Gastroesophageal sphincter (tissue), 4 donors: ENCODE results near the gene NTS. TPM values are rescaled to one million over a fixed set of nuclear protein-coding genes. Genes with fewer than 3 reads are reported as not detected.

Experiments used
- ATAC-seq: fragments of 150-250 bp; one replicate; pipeline ENCODE4 v1.9.1; 2016; ENCODE audit warnings: mild to moderate bottlenecking, moderate library complexity
- H3K27ac ChIP-seq, 4 donors: fragments of 200-600 bp; sonication (generic) in 3 of 4; 1 replicate in 3 of 4; 2 replicates in 1 of 4; pipeline ENCODE4 v1.5.1; 2016 to 2019
- H3K27me3 ChIP-seq: fragments of 200-600 bp; sonication (generic); one replicate; pipeline ENCODE4 v1.5.1; 2019
- H3K36me3 ChIP-seq, 2 donors: fragments of 200-600 bp; sonication (generic); one replicate each; pipeline ENCODE4 v1.5.1; 2019; ENCODE audit warnings: control low read depth in 1 of 2
- H3K4me1 ChIP-seq, 3 donors: fragments of 200-600 bp; sonication (generic); 1 replicate in 2 of 3; 2 replicates in 1 of 3; pipeline ENCODE4 v1.5.1; 2016 to 2019; ENCODE audit warnings: control low read depth in 2 of 3
- H3K4me3 ChIP-seq, 2 donors: fragments of 200-600 bp; sonication (generic); one replicate each; pipeline ENCODE4 v1.5.1; 2019; ENCODE audit warnings: mild to moderate bottlenecking in 1 of 2, moderate library complexity in 1 of 2
- H3K9me3 ChIP-seq, 3 donors: fragments of 200-600 bp; sonication (generic); one replicate each; pipeline ENCODE4 v1.5.1; 2017 to 2019; ENCODE audit warnings: control low read depth in 2 of 3
- CTCF ChIP-seq, 4 experiments: fragments of 200-600 bp in 2 of 4; fragments of 450-650 bp in 2 of 4; sonication (generic) in 1 of 4; IDR thresholded peaks; one replicate each; pipeline ENCODE4 v1.5.1; 2017 to 2019; ENCODE audit warnings: antibody characterized with exemption in 4 of 4, mild to moderate bottlenecking in 2 of 4, moderate library complexity in 2 of 4
- EP300 ChIP-seq: sonication (generic); formaldehyde crosslinking; IDR thresholded peaks from one replicate; pipeline ENCODE4 v1.6.1; 2017; ENCODE audit warnings: antibody characterized with exemption, mild to moderate bottlenecking
- POLR2A ChIP-seq, 2 donors: fragments of 450-650 bp; IDR thresholded peaks; one replicate each; pipeline ENCODE4 v1.6.1; 2017; ENCODE audit warnings: antibody characterized with exemption in 2 of 2, mild to moderate bottlenecking in 2 of 2, moderate library complexity in 1 of 2
- POLR2AphosphoS5 ChIP-seq: sonication (generic); formaldehyde crosslinking; IDR thresholded peaks from one replicate; pipeline ENCODE4 v1.6.1; 2017; ENCODE audit warnings: antibody characterized with exemption
- WGBS, 2 donors: methylation state at CpG; one replicate each; pipeline ENCODE4 v1.1.5; 2018; ENCODE audit warnings: low coverage in 1 of 2; 5-methylcytosine and 5-hydroxymethylcytosine counted together
- total RNA-seq, 4 donors: library from RNA; depleted of rRNA; stranded (reverse); fragments of >200 nt; gene quantifications; one replicate each; pipeline ENCODE4 v1.1.0, GENCODE V29; 2016

The NTS gene
- total RNA-seq, 4 donors from 2014 or later: 0.40 to 0.66 (median 0.47) TPM; not detected in 1

GRCh38 chr12:85843606-85844310 lies 30.3 kb upstream of the NTS start:
- 100% methylated on average over 1 of the region's 17 CpGs; no CpG with 5 or more reads in 1 of the 2 donors for WGBS, 2 donors

GRCh38 chr12:85849344-85849743 lies 24.8 kb upstream of the NTS start:
- no peak for TF ChIP-seq CTCF (IDR thresholded peaks at IDR 0.05)
- no peak for TF ChIP-seq EP300
- no peak for TF ChIP-seq POLR2A (IDR thresholded peaks at IDR 0.05)
- TF ChIP-seq POLR2AphosphoS5: no peak
- Histone ChIP-seq H3K27me3 (no peaks in the 10 kb centered on the region), H3K4me1 (no peaks in the 10 kb centered on the region), H3K36me3 (no peaks in the 10 kb centered on the region), H3K9me3 (no peaks in the 10 kb centered on the region), H3K27ac (no peak overlapping the region), H3K4me3 (no peak overlapping the region)
- ATAC-seq: no peak
- 31 to 75% methylated on average over 3 of the region's 3 CpGs for WGBS, 2 donors

More at GRCh38 chr12:85843606-85844310, 30.3 kb upstream of the NTS start:
- no peaks in the 10 kb centered on the region for H3K36me3 ChIP-seq
- no peaks in the 10 kb centered on the region for H3K4me1 ChIP-seq
- H3K27me3 ChIP-seq: peaks cover 3% of the 10 kb centered on the region
- TF ChIP-seq CTCF (IDR thresholded peaks at IDR 0.05): no peak
- no peak for TF ChIP-seq POLR2A (IDR thresholded peaks at IDR 0.05)
- TF ChIP-seq EP300: no peak
- TF ChIP-seq POLR2AphosphoS5: no peak
- no peak overlapping the region for H3K4me3 ChIP-seq
- H3K9me3 ChIP-seq: no peaks in the 10 kb centered on the region
- H3K27ac ChIP-seq: no peak overlapping the region
- no peak for ATAC-seq

- ATAC-seq: no peak
- 88% methylated on average over 3 of the region's 6 CpGs; no CpG with 5 or more reads in 1 of the 2 donors for WGBS, 2 donors
- Histone ChIP-seq H3K27ac (no peak overlapping the region), H3K4me3 (no peak overlapping the region), H3K36me3 (no peaks in the 10 kb centered on the region), H3K27me3 (no peaks in the 10 kb centered on the region), H3K9me3 (no peaks in the 10 kb centered on the region), H3K4me1 (no peaks in the 10 kb centered on the region)
- TF ChIP-seq POLR2A (IDR thresholded peaks at IDR 0.05): no peak
- no peak for TF ChIP-seq EP300
- TF ChIP-seq POLR2AphosphoS5: no peak
- no peak for TF ChIP-seq CTCF (IDR thresholded peaks at IDR 0.05)
Observed at GRCh38 chr12:85855305-85855704, 18.8 kb upstream of the NTS start.

GRCh38 chr12:85856966-85857365 lies 17.1 kb upstream of the NTS start:
- no peak overlapping the region for H3K4me3 ChIP-seq
- no peaks in the 10 kb centered on the region for H3K9me3 ChIP-seq
- no peaks in the 10 kb centered on the region for H3K27me3 ChIP-seq
- H3K27ac ChIP-seq: no peak overlapping the region
- H3K36me3 ChIP-seq: no peaks in the 10 kb centered on the region
- no peaks in the 10 kb centered on the region for H3K4me1 ChIP-seq
- TF ChIP-seq CTCF (IDR thresholded peaks at IDR 0.05) (no peak), POLR2A (IDR thresholded peaks at IDR 0.05) (no peak), EP300 (no peak), POLR2AphosphoS5 (no peak)
- no peak for ATAC-seq
- WGBS, 2 donors: no CpG with 5 or more reads among the region's 3 CpGs

- H3K4me1 ChIP-seq: no peaks in the 10 kb centered on the region
- H3K9me3 ChIP-seq: no peaks in the 10 kb centered on the region
- 80% methylated on average over 2 of the region's 6 CpGs; no CpG with 5 or more reads in 1 of the 2 donors for WGBS, 2 donors
- H3K4me3 ChIP-seq: no peak overlapping the region
- no peaks in the 10 kb centered on the region for H3K36me3 ChIP-seq
- TF ChIP-seq EP300: no peak
- TF ChIP-seq POLR2A (IDR thresholded peaks at IDR 0.05): no peak
- no peak for TF ChIP-seq POLR2AphosphoS5
- TF ChIP-seq CTCF (IDR thresholded peaks at IDR 0.05): no peak
- peaks cover 7% of the 10 kb centered on the region for H3K27me3 ChIP-seq
- H3K27ac ChIP-seq: no peak overlapping the region
- ATAC-seq: no peak
Observed at GRCh38 chr12:85865890-85866289, 8.2 kb upstream of the NTS start.
